ENCODE results near the gene DEFB119.
"Not testable (repeated sequence)": the region's sequence is repeated elsewhere in the genome, so short reads cannot be mapped to it uniquely, and the experiment has no call there.

DNA sequence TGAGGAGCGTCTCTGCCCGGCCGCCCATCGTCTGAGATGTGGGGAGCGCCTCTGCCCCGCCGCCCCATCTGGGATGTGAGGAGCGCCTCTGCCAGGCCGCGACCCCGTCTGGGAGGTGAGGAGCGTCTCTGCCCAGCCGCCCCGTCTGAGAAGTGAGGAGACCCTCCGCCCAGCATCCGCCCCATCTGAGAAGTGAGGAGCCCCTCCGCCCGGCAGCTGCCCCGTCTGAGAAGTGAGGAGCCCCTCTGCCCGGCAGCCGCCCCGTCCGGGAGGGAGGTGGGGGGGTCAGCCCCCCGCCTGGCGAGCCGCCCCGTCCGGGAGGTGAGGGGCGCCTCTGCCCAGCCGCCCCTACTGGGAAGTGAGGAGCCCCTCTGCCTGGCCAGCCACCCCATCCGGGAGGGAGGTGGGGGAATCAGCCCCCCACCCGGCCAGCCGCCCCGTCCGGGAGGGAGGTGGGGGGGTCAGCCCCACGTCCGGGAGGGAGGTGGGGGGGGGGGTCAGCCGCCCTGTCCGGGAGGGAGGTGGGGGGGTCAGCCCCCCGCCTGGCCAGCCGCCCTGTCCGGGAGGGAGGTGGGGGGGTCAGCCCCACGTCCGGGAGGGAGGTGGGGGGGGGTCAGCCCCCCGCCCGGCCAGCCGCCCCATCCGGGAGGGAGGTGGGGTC, 36.6 kb upstream of the DEFB119 start:
- TF ChIP-seq POLR2A (IDR thresholded peaks at IDR 0.05) = not testable (repeated sequence)
- TF ChIP-seq, protein P1, sequence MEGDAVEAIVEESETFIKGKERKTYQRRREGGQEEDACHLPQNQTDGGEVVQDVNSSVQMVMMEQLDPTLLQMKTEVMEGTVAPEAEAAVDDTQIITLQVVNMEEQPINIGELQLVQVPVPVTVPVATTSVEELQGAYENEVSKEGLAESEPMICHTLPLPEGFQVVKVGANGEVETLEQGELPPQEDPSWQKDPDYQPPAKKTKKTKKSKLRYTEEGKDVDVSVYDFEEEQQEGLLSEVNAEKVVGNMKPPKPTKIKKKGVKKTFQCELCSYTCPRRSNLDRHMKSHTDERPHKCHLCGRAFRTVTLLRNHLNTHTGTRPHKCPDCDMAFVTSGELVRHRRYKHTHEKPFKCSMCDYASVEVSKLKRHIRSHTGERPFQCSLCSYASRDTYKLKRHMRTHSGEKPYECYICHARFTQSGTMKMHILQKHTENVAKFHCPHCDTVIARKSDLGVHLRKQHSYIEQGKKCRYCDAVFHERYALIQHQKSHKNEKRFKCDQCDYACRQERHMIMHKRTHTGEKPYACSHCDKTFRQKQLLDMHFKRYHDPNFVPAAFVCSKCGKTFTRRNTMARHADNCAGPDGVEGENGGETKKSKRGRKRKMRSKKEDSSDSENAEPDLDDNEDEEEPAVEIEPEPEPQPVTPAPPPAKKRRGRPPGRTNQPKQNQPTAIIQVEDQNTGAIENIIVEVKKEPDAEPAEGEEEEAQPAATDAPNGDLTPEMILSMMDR (IDR thresholded peaks at IDR 0.05) = not testable (repeated sequence)

All from Peyer's patch (tissue), 4 donors.